Measurements from ENCODE around the gene JADE1.
A peak's percentile ranks its signal among the peaks of the same experiment; 100 is the strongest.

JADE1 gene

GRCh38 chr4:128846063-128846462 lies 36.6 kb downstream of the JADE1 start:
- no peak for DNase-seq (ENCODE audit: low read depth)

- DNase-seq (ENCODE audit: low read depth): no peak
These were observed 37.7 kb downstream of the JADE1 start for GRCh38 chr4:128847082-128847724.

- DNase-seq (ENCODE audit: low read depth): no peak
These were observed 39.0 kb downstream of the JADE1 start for GRCh38 chr4:128848461-128848860.

GRCh38 chr4:128850252-128850651 lies 40.8 kb downstream of the JADE1 start:
- no peak for DNase-seq (ENCODE audit: low read depth)

- DNase-seq (ENCODE audit: low read depth): no peak
These were observed 44.2 kb downstream of the JADE1 start for GRCh38 chr4:128853741-128854140.

- no peak for DNase-seq (ENCODE audit: low read depth)
These were observed 44.9 kb downstream of the JADE1 start for GRCh38 chr4:128854433-128854832.

GRCh38 chr4:128855621-128856020 lies 46.1 kb downstream of the JADE1 start:
- DNase-seq (ENCODE audit: low read depth): no peak

- DNase-seq (ENCODE audit: low read depth): no peak
These were observed 46.7 kb downstream of the JADE1 start for GRCh38 chr4:128856246-128856645.

- no peak for DNase-seq (ENCODE audit: low read depth)
These were observed 49.6 kb downstream of the JADE1 start for GRCh38 chr4:128858879-128859671.

GRCh38 chr4:128859887-128860677 lies 50.6 kb downstream of the JADE1 start:
- no peak for DNase-seq (ENCODE audit: low read depth)

- no peak for DNase-seq (ENCODE audit: low read depth)
These were observed 52.5 kb downstream of the JADE1 start for GRCh38 chr4:128861856-128862518.

GRCh38 chr4:128862608-128863311 lies 53.3 kb downstream of the JADE1 start:
- peak; percentile 35 for DNase-seq (ENCODE audit: low read depth)

- peak; percentile 38 for DNase-seq (ENCODE audit: low read depth)
These were observed 54.0 kb downstream of the JADE1 start for GRCh38 chr4:128863312-128864075.

- DNase-seq (ENCODE audit: low read depth): no peak
These were observed 55.6 kb downstream of the JADE1 start for GRCh38 chr4:128865132-128865531.

- no peak for DNase-seq (ENCODE audit: low read depth)
These were observed 56.8 kb downstream of the JADE1 start for GRCh38 chr4:128866269-128866668.

GRCh38 chr4:128866691-128867090 lies 57.2 kb downstream of the JADE1 start:
- no peak for DNase-seq (ENCODE audit: low read depth)

- DNase-seq (ENCODE audit: low read depth): no peak
These were observed 59.3 kb downstream of the JADE1 start for GRCh38 chr4:128868758-128869157.

- no peak for DNase-seq (ENCODE audit: low read depth)
These were observed 60.4 kb downstream of the JADE1 start for GRCh38 chr4:128869776-128870509.

- DNase-seq (ENCODE audit: low read depth): no peak
These were observed 62.4 kb downstream of the JADE1 start for GRCh38 chr4:128871948-128872347.

GRCh38 chr4:128876200-128876599 lies 66.7 kb downstream of the JADE1 start:
- no peak for DNase-seq (ENCODE audit: low read depth)

Data from activated T-cell treated with anti-CD3 and anti-CD28 coated beads for 24 hours (primary cell).